HEK293T (cell line): ENCODE measurements around the gene CD1D.

Source experiments
- BHLHE40 ChIP-seq: fragments of 450-650 bp; IDR thresholded peaks from 2 replicates; pipeline ENCODE4 v1.6.1; 2016; ENCODE audit warnings: mild to moderate bottlenecking, moderate library complexity, borderline replicate concordance
- SP1 ChIP-seq: fragments of 450-650 bp; IDR thresholded peaks from 2 replicates; pipeline ENCODE4 v1.6.1; 2017

GRCh38 chr1:158146165-158146564 lies 34.5 kb upstream of the CD1D start:
- TF ChIP-seq BHLHE40 (no peak), SP1 (no peak)
